ENCODE data around the gene GALNT16.

DNA sequence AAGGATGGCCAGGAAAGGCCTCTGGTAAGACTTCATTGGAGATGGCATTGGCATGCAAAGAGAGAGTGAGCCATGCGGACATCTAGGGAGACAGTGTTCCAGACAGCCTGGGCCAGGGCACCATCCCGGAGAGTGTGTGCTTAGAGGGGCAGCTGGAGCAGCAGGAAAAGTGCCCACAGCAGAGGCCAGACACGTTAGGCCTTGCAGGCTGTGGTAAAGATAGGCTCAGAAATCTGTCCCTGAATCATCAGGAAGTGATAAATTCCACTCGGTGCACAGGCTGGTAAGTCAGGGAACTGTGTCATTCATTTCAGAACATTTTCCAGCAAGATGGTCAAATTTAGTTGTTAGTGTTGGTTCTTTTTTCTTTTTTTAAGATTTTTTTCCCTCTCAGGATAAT, 8.8 kb downstream of the GALNT16 start:
- TF ChIP-seq, protein P1, sequence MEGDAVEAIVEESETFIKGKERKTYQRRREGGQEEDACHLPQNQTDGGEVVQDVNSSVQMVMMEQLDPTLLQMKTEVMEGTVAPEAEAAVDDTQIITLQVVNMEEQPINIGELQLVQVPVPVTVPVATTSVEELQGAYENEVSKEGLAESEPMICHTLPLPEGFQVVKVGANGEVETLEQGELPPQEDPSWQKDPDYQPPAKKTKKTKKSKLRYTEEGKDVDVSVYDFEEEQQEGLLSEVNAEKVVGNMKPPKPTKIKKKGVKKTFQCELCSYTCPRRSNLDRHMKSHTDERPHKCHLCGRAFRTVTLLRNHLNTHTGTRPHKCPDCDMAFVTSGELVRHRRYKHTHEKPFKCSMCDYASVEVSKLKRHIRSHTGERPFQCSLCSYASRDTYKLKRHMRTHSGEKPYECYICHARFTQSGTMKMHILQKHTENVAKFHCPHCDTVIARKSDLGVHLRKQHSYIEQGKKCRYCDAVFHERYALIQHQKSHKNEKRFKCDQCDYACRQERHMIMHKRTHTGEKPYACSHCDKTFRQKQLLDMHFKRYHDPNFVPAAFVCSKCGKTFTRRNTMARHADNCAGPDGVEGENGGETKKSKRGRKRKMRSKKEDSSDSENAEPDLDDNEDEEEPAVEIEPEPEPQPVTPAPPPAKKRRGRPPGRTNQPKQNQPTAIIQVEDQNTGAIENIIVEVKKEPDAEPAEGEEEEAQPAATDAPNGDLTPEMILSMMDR (IDR thresholded peaks at IDR 0.05; ENCODE audit: low read depth, low read length, poor library complexity, severe bottlenecking) = no peak
- TF ChIP-seq EZH2phosphoT487 (IDR thresholded peaks at IDR 0.05; ENCODE audit: borderline replicate concordance, low read length) = no peak

Measured in DOHH2 (cell line).